Thyroid gland (tissue), 4 donors: ENCODE measurements around the gene ZCCHC9.

ENCODE experiments used
- CTCF ChIP-seq, 6 experiments: fragments of 200-600 bp in 3 of 6; fragments of 450-650 bp in 3 of 6; sonication (generic) in 3 of 6; IDR thresholded peaks; one replicate each; pipeline ENCODE4 v1.5.1; 2016 to 2019; ENCODE audit warnings: antibody characterized with exemption in 6 of 6, mild to moderate bottlenecking in 2 of 6, inconsistent platforms in 1 of 6, moderate library complexity in 1 of 6
- POLR2A ChIP-seq, 2 donors: fragments of 450-650 bp; IDR thresholded peaks; one replicate each; pipeline ENCODE4 v1.6.1; 2017; ENCODE audit warnings: antibody characterized with exemption in 2 of 2, mild to moderate bottlenecking in 2 of 2, moderate library complexity in 1 of 2

DNA sequence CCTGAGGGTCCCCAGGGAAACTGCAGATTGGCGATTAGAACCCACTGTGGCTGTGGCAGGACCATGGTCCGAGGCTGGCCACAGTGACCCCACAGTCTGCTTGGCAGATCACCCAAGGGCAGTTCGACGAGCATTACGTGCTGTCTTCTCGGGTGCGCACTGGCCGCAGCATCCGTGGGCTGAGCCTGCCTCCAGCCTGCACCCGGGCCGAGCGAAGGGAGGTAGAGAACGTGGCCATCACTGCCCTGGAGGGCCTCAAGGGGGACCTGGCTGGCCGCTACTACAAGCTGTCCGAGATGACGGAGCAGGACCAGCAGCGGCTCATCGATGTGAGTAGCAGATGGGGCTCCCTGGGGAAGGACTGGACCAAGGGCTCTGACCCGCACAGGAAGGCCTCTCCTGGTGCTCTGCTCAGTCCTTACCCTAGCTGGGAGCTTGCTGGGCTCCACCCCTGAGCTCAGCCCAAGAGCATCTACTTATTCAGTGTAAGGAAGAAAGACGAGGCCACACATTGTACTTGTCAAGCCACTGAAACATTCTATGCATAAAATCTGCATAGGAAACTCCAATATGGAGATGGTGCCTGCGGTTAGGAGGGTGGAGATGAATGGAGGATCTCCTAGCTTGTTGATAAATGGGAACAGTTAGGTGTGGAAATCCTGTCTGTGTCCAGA, 46.4 kb upstream of the ZCCHC9 start:
- TF ChIP-seq CTCF (IDR thresholded peaks at IDR 0.05) (no peak), POLR2A (IDR thresholded peaks at IDR 0.05) (no peak)
